Osteocyte (in vitro differentiated cells): ENCODE results near the gene PDE4D. TPM values are rescaled to one million over a fixed set of nuclear protein-coding genes. Genes with fewer than 3 reads are reported as not detected.
A peak's percentile ranks its signal among the peaks of the same experiment; 100 is the strongest.

Source experiments
- DNase-seq: peaks from one replicate; pipeline ENCODE4 v3.0.0; 2021; ENCODE audit warnings: mixed read lengths; ENCODE audit not compliant: unreplicated experiment; ENCODE audit errors: extremely low spot score
- H3K27ac Mint-ChIP-seq: one replicate; pipeline ENCODE4 v1.8.0; 2021; ENCODE audit warnings: mild to moderate bottlenecking, mixed read lengths; ENCODE audit not compliant: unreplicated experiment
- H3K27me3 Mint-ChIP-seq: one replicate; pipeline ENCODE4 v1.8.0; 2021; ENCODE audit warnings: mixed read lengths; ENCODE audit not compliant: unreplicated experiment
- H3K36me3 Mint-ChIP-seq: one replicate; pipeline ENCODE4 v1.8.0; 2021; ENCODE audit warnings: mixed read lengths; ENCODE audit not compliant: unreplicated experiment
- H3K4me1 Mint-ChIP-seq: one replicate; pipeline ENCODE4 v1.8.0; 2021; ENCODE audit warnings: mixed read lengths; ENCODE audit not compliant: unreplicated experiment
- H3K4me3 Mint-ChIP-seq: one replicate; pipeline ENCODE4 v1.8.0; 2021; ENCODE audit warnings: mild to moderate bottlenecking, moderate library complexity, mixed read lengths; ENCODE audit not compliant: unreplicated experiment
- H3K9me3 Mint-ChIP-seq: one replicate; pipeline ENCODE4 v1.8.0; 2021; ENCODE audit warnings: mixed read lengths; ENCODE audit not compliant: unreplicated experiment
- total RNA-seq: library from RNA; stranded (reverse); gene quantifications from 2 replicates; pipeline ENCODE4 v1.2.1, GENCODE V29; 2021
- TF ChIP-seq, protein P1 (sequence below): fragments of 200-600 bp; sonication (generic); IDR thresholded peaks from 2 replicates; pipeline ENCODE4 v1.5.0; 2021; ENCODE audit warnings: antibody characterized with exemption, mild to moderate bottlenecking, moderate library complexity

The PDE4D gene
- total RNA-seq, 1 donor from 2014 or later: 24.2 TPM

DNA sequence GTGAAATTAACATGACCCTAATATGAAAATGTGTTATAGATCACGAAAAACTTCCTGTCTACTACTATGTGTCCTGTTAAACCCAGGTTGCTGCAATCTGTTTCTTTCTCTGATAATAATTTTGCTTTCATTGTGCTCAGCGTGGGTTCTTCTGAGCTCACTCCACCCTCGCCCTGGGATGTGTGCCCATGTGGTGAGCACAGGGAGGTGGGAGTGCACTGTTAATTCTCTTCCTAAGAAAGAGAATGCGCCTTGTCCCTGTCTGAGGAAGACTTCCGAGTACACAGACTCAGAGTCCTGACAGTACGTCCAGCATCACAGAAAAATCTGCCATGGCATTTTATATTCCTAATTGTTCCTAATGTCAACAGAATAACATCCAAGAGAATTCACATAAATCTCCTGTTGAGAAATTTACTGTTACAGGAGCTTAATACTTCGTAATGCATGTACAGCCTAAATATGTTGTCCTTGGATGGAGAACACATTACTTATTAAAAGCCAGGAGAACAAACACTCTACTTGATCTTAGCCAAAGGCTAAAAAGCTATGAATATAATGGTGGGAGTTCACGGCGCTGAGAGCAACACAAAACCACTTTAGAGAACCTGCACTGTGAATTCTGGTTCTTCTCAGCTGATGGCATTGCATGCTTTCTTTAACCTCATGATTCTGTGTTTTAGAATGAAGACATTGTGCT is 102.6 kb downstream of the PDE4D start:
- DNase-seq: no peak
- H3K9me3 Mint-ChIP-seq: no peaks in the 10 kb centered on the region
- no peaks in the 10 kb centered on the region for H3K27me3 Mint-ChIP-seq
- H3K4me1 Mint-ChIP-seq: peaks cover 75% of the 10 kb centered on the region
- TF ChIP-seq, protein P1, sequence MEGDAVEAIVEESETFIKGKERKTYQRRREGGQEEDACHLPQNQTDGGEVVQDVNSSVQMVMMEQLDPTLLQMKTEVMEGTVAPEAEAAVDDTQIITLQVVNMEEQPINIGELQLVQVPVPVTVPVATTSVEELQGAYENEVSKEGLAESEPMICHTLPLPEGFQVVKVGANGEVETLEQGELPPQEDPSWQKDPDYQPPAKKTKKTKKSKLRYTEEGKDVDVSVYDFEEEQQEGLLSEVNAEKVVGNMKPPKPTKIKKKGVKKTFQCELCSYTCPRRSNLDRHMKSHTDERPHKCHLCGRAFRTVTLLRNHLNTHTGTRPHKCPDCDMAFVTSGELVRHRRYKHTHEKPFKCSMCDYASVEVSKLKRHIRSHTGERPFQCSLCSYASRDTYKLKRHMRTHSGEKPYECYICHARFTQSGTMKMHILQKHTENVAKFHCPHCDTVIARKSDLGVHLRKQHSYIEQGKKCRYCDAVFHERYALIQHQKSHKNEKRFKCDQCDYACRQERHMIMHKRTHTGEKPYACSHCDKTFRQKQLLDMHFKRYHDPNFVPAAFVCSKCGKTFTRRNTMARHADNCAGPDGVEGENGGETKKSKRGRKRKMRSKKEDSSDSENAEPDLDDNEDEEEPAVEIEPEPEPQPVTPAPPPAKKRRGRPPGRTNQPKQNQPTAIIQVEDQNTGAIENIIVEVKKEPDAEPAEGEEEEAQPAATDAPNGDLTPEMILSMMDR: no peak
- H3K4me3 Mint-ChIP-seq: no peak overlapping the region
- no peaks in the 10 kb centered on the region for H3K36me3 Mint-ChIP-seq
- peak overlapping the region; percentile 91 for H3K27ac Mint-ChIP-seq

DNA sequence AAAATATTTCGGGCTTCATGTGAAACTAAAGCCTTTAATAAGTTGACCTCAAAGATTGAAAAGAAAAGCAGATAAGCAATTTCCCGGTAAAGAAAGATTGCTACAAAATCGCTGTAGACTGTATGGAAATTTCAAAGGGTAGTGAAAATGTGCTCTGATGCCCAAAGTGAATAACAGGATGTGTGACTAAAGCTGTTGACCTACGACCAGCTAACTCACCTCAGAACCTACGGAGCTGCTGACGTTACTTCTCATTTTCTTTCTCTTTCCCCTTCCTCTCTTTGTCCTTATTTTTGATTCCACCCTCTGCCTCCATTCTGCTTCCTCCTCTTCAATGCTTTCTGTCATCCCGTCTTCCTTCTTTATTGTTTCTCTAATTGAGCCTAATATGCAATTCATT is 103.2 kb downstream of the PDE4D start:
- no peak for DNase-seq
- no peaks in the 10 kb centered on the region for H3K9me3 Mint-ChIP-seq
- H3K4me1 Mint-ChIP-seq: peaks cover 79% of the 10 kb centered on the region
- TF ChIP-seq, protein P1: no peak
- peak overlapping the region; percentile 91 for H3K27ac Mint-ChIP-seq
- H3K27me3 Mint-ChIP-seq: no peaks in the 10 kb centered on the region
- no peaks in the 10 kb centered on the region for H3K36me3 Mint-ChIP-seq
- no peak overlapping the region for H3K4me3 Mint-ChIP-seq

DNA sequence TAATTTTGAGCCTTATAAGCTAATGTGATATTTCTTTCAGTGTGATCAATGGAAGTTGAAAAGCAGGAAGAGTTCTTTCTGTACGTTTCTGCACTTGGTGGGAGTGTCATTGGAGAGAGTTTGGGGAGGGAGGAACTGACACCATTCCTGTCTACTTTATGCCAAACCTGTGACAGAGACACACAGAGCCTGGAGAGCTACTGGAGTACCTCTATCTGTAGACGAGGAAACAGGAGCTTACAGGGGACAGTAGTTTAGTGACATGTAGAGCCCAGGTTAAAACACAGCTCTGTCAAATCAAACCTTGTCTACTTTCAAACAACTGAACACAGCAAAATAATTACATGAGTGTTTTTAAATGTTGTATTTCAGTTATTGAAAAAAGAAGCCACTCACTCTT is 103.6 kb downstream of the PDE4D start:
- no peaks in the 10 kb centered on the region for H3K36me3 Mint-ChIP-seq
- peak overlapping the region; percentile 91 for H3K27ac Mint-ChIP-seq
- DNase-seq: no peak
- H3K4me1 Mint-ChIP-seq: peaks cover 79% of the 10 kb centered on the region
- TF ChIP-seq, protein P1: no peak
- no peaks in the 10 kb centered on the region for H3K27me3 Mint-ChIP-seq
- H3K4me3 Mint-ChIP-seq: no peak overlapping the region
- no peaks in the 10 kb centered on the region for H3K9me3 Mint-ChIP-seq

DNA sequence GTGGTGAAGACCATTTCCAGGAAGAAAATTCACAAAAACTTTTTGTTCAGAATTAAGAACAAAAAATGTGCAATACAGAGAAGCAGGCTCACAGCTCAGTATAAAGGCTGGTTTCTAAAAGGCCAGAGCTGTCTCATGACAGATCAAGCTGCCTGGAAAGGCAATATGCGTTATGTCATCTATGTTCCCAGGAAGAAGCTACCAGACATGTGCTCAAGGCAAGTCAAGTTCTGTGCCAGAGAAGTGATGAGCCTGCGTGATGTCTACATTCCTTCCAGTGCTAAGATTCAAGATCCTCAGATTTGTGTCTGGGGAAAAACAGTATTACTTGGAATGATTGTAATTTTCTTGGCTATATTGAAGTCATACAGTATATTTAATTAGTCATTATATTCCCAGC is 104.3 kb downstream of the PDE4D start:
- H3K9me3 Mint-ChIP-seq: no peaks in the 10 kb centered on the region
- no peak overlapping the region for H3K4me3 Mint-ChIP-seq
- no peak for DNase-seq
- H3K27me3 Mint-ChIP-seq: no peaks in the 10 kb centered on the region
- TF ChIP-seq, protein P1: no peak
- H3K4me1 Mint-ChIP-seq: peaks cover 74% of the 10 kb centered on the region
- peak overlapping the region; percentile 91 for H3K27ac Mint-ChIP-seq
- H3K36me3 Mint-ChIP-seq: no peaks in the 10 kb centered on the region

DNA sequence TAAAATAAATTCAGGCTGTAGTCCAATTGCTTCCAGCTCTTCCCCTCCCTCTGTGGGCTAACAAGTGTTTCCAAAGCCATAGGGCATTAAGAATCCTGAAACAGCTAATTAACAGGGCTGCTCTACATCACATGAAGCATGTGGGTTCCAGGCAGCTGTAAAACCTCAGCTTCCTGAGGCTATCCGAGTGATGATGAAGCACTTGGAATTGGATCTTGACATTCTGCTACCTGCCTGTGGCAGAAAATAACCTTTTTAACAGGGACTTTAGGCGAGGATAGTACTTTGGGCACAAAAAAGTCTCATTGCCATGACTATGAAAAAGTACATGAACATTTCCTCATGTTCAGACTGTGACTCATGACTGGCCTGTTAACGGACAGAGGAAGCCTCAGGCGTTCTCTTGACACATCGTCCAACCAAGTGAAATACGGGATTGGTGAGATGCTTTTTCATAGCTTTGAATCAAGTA is 107.2 kb downstream of the PDE4D start:
- peaks cover 46% of the 10 kb centered on the region for H3K4me1 Mint-ChIP-seq
- DNase-seq: no peak
- TF ChIP-seq, protein P1: no peak
- H3K9me3 Mint-ChIP-seq: no peaks in the 10 kb centered on the region
- no peaks in the 10 kb centered on the region for H3K27me3 Mint-ChIP-seq
- peak overlapping the region; percentile 96 for H3K27ac Mint-ChIP-seq
- no peak overlapping the region for H3K4me3 Mint-ChIP-seq
- H3K36me3 Mint-ChIP-seq: no peaks in the 10 kb centered on the region
